ENCODE measurements around the gene SENP2. TPM values are rescaled to one million over a fixed set of nuclear protein-coding genes. Genes with fewer than 3 reads are reported as not detected.

Gene SENP2
- polyA plus RNA-seq (2013): 21.8 and 24.1 TPM in 2 replicates

DNA sequence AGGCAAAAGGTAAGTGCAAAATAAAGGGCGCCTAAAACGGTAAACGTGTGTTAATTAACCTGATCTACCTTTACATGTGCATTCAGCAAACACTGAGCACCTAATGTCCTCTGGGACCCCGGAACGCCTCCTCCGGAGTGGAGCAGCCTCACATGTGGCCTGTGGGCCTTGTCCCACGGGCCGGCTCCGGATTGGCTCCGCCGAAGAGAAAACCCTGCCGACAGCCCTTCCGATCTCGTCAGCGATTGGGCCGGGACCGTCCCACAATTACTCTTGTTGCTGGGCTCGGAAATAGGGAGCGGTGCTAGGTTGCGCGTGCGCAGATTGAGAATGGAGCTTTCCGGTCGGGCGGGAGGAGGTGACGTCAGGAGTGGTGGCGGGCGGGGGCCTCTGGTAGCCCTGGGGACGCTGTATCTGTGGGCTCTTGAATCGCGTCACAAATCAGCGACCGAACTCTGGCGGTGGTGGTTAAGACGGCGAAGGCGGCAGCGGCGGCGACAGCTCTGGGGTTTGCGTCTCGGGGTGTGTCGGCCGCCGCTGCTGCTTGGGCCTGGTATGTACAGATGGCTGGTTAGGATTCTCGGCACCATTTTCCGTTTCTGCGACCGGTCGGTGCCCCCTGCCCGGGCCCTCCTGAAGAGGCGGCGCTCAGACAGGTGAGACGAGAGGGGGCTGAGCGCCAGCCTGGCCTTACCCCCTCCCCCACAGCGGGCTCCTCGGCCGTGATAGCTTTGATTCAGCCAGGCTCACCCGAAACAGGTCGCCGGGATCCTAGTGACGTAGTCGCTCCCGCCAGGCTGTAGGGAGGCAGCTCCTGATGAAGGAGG is at the start of gene SENP2:
Gene SENP2 (plus strand): TSS at position 437 of the 827 bp plus-strand sequence. CDS start 119 bp downstream, at position 556.
- Histone ChIP-seq H3K9me3 (ENCODE audit: insufficient read depth, low read depth, low read length) (peaks cover 1% of the 10 kb centered on the region), H4K8ac (ENCODE audit: low read depth, low read length) (peak within 1 kb of the TSS; percentile 86), H2AFZ (ENCODE audit: insufficient read depth, low read length, poor library complexity) (peak within 1 kb of the TSS; percentile 61), H3K14ac (ENCODE audit: low read length) (peak within 1 kb of the TSS; percentile 33), H3K27ac (ENCODE audit: low read depth, low read length) (peak within 1 kb of the TSS; percentile 52), H3K4ac (ENCODE audit: low read depth, low read length) (no peak within 1 kb of the TSS), H2BK5ac (ENCODE audit: low read depth, low read length, poor library complexity) (peak within 1 kb of the TSS; percentile 29), H4K91ac (ENCODE audit: low read depth, low read length) (peak within 1 kb of the TSS; percentile 33), H2AK5ac (ENCODE audit: low read length) (no peak within 1 kb of the TSS), H3K4me3 (ENCODE audit: low read depth, low read length) (peak within 1 kb of the TSS; percentile 93), H3K23ac (ENCODE audit: low read length) (no peak within 1 kb of the TSS), H2BK120ac (ENCODE audit: insufficient read depth, low read length, poor library complexity) (peak within 1 kb of the TSS; percentile 8), H3K9ac (ENCODE audit: low read length) (peak within 1 kb of the TSS; percentile 77), H3K18ac (ENCODE audit: low read length) (peak within 1 kb of the TSS; percentile 2), H3K79me1 (ENCODE audit: low read length) (peaks cover 5% of the 10 kb centered on the region), H3K27me3 (ENCODE audit: insufficient read depth, low read length) (no peaks in the 10 kb centered on the region), H3K4me1 (ENCODE audit: control insufficient read depth in 1 of 2, insufficient read depth in 2 of 2, low read length in 2 of 2) (peaks cover 0 to 3% of the 10 kb centered on the region in 2 experiments), H4K12ac (ENCODE audit: low read depth, low read length) (peak within 1 kb of the TSS; percentile 60), H3K79me2 (ENCODE audit: control insufficient read depth, insufficient read depth, low read length, poor library complexity) (no peaks in the 10 kb centered on the region), H3K4me2 (ENCODE audit: low read length) (peak within 1 kb of the TSS; percentile 86), H2BK12ac (ENCODE audit: low read length) (no peak within 1 kb of the TSS), H3K36me3 (ENCODE audit: control insufficient read depth in 1 of 2, insufficient read depth in 2 of 2, low read length in 2 of 2) (peaks cover 2 to 3% of the 10 kb centered on the region in 2 experiments)
- no CpG with 5 or more reads among the region's 64 CpGs for WGBS (ENCODE audit: extremely low coverage, insufficient coverage, insufficient read length)
- DNase-seq: peak; percentile 99 to 100

DNA sequence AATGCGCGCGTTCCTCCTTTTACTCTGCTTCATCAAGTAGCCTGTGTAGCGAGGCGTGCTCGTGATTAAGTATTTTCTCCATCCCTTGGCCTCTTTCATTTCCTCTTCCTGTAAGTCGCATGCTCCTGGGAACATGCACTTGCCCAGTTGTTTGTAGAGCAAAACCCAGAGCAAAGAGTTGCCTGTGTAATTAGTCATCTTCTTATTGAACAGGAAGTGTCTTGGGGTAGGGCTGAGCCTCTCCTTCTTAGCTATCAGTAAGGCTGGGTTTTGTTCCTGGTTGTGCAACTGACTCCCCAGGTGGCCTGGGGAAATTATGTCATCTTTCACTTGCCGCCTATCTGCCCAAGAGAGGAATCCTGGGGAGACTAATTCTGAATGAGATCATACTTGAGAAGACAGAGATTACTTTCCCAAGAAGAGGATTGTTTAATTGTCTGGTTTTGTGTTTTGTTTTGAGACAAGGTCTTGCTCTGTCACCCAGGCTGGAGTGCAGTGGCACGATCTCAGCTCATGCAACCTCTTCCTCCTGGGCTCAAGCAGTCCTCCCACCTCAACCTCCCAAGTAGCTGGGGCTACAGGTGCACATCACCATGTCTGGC is 48.6 kb upstream of the SENP2 start:
- Histone ChIP-seq H4K91ac (ENCODE audit: low read depth, low read length) (no peak overlapping the region), H3K79me1 (ENCODE audit: low read length) (no peaks in the 10 kb centered on the region), H4K8ac (ENCODE audit: low read depth, low read length) (no peak overlapping the region), H2BK5ac (ENCODE audit: low read depth, low read length, poor library complexity) (no peak overlapping the region), H3K4me3 (ENCODE audit: low read depth, low read length) (no peak overlapping the region), H3K79me2 (ENCODE audit: control insufficient read depth, insufficient read depth, low read length, poor library complexity) (peaks cover 2% of the 10 kb centered on the region), H3K4me2 (ENCODE audit: low read length) (no peak overlapping the region), H3K36me3 (ENCODE audit: control insufficient read depth in 1 of 2, insufficient read depth in 2 of 2, low read length in 2 of 2) (no peaks in the 10 kb centered on the region), H2BK12ac (ENCODE audit: low read length) (no peak overlapping the region), H3K9me3 (ENCODE audit: insufficient read depth, low read depth, low read length) (no peaks in the 10 kb centered on the region), H3K27ac (ENCODE audit: low read depth, low read length) (no peak overlapping the region), H2AK5ac (ENCODE audit: low read length) (no peak overlapping the region), H3K4ac (ENCODE audit: low read depth, low read length) (no peak overlapping the region), H2AFZ (ENCODE audit: insufficient read depth, low read length, poor library complexity) (no peak overlapping the region), H2BK120ac (ENCODE audit: insufficient read depth, low read length, poor library complexity) (no peak overlapping the region), H3K23ac (ENCODE audit: low read length) (peak overlapping the region; percentile 7), H3K9ac (ENCODE audit: low read length) (no peak overlapping the region), H3K18ac (ENCODE audit: low read length) (no peak overlapping the region), H4K12ac (ENCODE audit: low read depth, low read length) (no peak overlapping the region), H3K14ac (ENCODE audit: low read length) (no peak overlapping the region), H3K27me3 (ENCODE audit: insufficient read depth, low read length) (no peaks in the 10 kb centered on the region), H3K4me1 (ENCODE audit: control insufficient read depth in 1 of 2, insufficient read depth in 2 of 2, low read length in 2 of 2) (peaks cover 0 to 2% of the 10 kb centered on the region in 2 experiments)
- no CpG with 5 or more reads among the region's 9 CpGs for WGBS (ENCODE audit: extremely low coverage, insufficient coverage, insufficient read length)
- peak in 1 of 2 donors; percentile 26 for DNase-seq

DNA sequence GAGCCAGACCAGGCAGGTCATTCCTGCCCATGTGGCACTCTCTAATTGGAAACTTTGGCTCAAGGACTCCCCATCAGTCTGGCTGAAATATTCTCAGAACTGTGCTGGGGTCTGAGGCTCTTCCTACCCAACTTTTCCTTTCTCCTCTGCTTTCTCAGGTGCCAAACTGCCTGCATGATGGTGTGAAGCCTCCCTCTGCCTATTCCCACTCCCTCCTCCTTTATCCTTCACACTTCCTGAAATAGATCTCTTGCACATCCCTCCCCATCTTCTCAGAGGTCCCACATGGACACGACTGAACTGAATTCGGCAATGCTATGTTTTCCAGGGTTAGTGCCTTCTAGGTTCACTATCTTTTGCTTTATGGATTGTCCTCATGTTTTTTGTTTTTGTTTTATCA is 46.2 kb upstream of the SENP2 start:
- no peak overlapping the region for H3K23ac ChIP-seq (ENCODE audit: low read length)
- H2AFZ ChIP-seq (ENCODE audit: insufficient read depth, low read length, poor library complexity): no peak overlapping the region
- H3K4me2 ChIP-seq (ENCODE audit: low read length): no peak overlapping the region
- WGBS (ENCODE audit: extremely low coverage, insufficient coverage, insufficient read length): no CpG with 5 or more reads among the region's 2 CpGs
- H3K79me1 ChIP-seq (ENCODE audit: low read length): no peaks in the 10 kb centered on the region
- no peaks in the 10 kb centered on the region for H3K9me3 ChIP-seq (ENCODE audit: insufficient read depth, low read depth, low read length)
- no peak overlapping the region for H3K14ac ChIP-seq (ENCODE audit: low read length)
- no peak overlapping the region for H2BK5ac ChIP-seq (ENCODE audit: low read depth, low read length, poor library complexity)
- H3K79me2 ChIP-seq (ENCODE audit: control insufficient read depth, insufficient read depth, low read length, poor library complexity): peaks cover 2% of the 10 kb centered on the region
- peaks cover 0 to 2% of the 10 kb centered on the region in 2 experiments for H3K4me1 ChIP-seq (ENCODE audit: control insufficient read depth in 1 of 2, insufficient read depth in 2 of 2, low read length in 2 of 2)
- H4K12ac ChIP-seq (ENCODE audit: low read depth, low read length): no peak overlapping the region
- no peak overlapping the region for H4K91ac ChIP-seq (ENCODE audit: low read depth, low read length)
- no peaks in the 10 kb centered on the region for H3K36me3 ChIP-seq (ENCODE audit: control insufficient read depth in 1 of 2, insufficient read depth in 2 of 2, low read length in 2 of 2)
- no peak overlapping the region for H2AK5ac ChIP-seq (ENCODE audit: low read length)
- peak overlapping the region; percentile 22 for H3K9ac ChIP-seq (ENCODE audit: low read length)
- H2BK120ac ChIP-seq (ENCODE audit: insufficient read depth, low read length, poor library complexity): no peak overlapping the region
- H3K18ac ChIP-seq (ENCODE audit: low read length): no peak overlapping the region
- no peak overlapping the region for H3K27ac ChIP-seq (ENCODE audit: low read depth, low read length)
- no peak overlapping the region for H3K4ac ChIP-seq (ENCODE audit: low read depth, low read length)
- H2BK12ac ChIP-seq (ENCODE audit: low read length): no peak overlapping the region
- no peak overlapping the region for H4K8ac ChIP-seq (ENCODE audit: low read depth, low read length)
- H3K4me3 ChIP-seq (ENCODE audit: low read depth, low read length): no peak overlapping the region
- H3K27me3 ChIP-seq (ENCODE audit: insufficient read depth, low read length): no peaks in the 10 kb centered on the region
- DNase-seq: no peak

DNA sequence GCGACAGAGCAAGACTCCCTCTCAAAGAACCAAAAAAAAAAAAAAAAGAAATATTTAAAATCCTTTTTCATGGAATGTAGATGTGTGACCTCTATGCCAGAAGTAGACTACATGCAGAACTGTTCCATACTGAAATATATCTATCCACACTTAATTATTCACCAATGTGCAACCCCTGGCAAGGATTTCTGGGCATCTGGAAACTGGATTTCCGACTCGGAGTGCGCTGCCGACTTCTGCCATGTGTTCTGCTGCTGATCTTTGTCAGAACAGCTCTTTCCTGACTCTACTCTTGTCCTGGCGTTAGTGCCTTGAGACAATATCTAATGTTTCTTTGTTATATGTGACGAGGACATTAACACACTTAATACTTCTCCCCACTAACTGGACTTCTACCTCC is 45.4 kb upstream of the SENP2 start:
- H3K27me3 ChIP-seq (ENCODE audit: insufficient read depth, low read length): no peaks in the 10 kb centered on the region
- no peak overlapping the region for H3K4me2 ChIP-seq (ENCODE audit: low read length)
- no peaks in the 10 kb centered on the region for H3K79me1 ChIP-seq (ENCODE audit: low read length)
- H3K27ac ChIP-seq (ENCODE audit: low read depth, low read length): no peak overlapping the region
- no peak overlapping the region for H4K8ac ChIP-seq (ENCODE audit: low read depth, low read length)
- no peak overlapping the region for H2BK120ac ChIP-seq (ENCODE audit: insufficient read depth, low read length, poor library complexity)
- H3K14ac ChIP-seq (ENCODE audit: low read length): no peak overlapping the region
- no peak overlapping the region for H4K91ac ChIP-seq (ENCODE audit: low read depth, low read length)
- H3K9ac ChIP-seq (ENCODE audit: low read length): no peak overlapping the region
- H3K23ac ChIP-seq (ENCODE audit: low read length): no peak overlapping the region
- H3K4me1 ChIP-seq (ENCODE audit: control insufficient read depth in 1 of 2, insufficient read depth in 2 of 2, low read length in 2 of 2): peaks cover 2% of the 10 kb centered on the region in 2 experiments
- H4K12ac ChIP-seq (ENCODE audit: low read depth, low read length): no peak overlapping the region
- H3K18ac ChIP-seq (ENCODE audit: low read length): no peak overlapping the region
- no peaks in the 10 kb centered on the region for H3K36me3 ChIP-seq (ENCODE audit: control insufficient read depth in 1 of 2, insufficient read depth in 2 of 2, low read length in 2 of 2)
- H3K4ac ChIP-seq (ENCODE audit: low read depth, low read length): no peak overlapping the region
- H3K79me2 ChIP-seq (ENCODE audit: control insufficient read depth, insufficient read depth, low read length, poor library complexity): peaks cover 2% of the 10 kb centered on the region
- H2AFZ ChIP-seq (ENCODE audit: insufficient read depth, low read length, poor library complexity): no peak overlapping the region
- no peak overlapping the region for H2AK5ac ChIP-seq (ENCODE audit: low read length)
- no peak overlapping the region for H3K4me3 ChIP-seq (ENCODE audit: low read depth, low read length)
- H2BK5ac ChIP-seq (ENCODE audit: low read depth, low read length, poor library complexity): no peak overlapping the region
- H3K9me3 ChIP-seq (ENCODE audit: insufficient read depth, low read depth, low read length): no peaks in the 10 kb centered on the region
- H2BK12ac ChIP-seq (ENCODE audit: low read length): no peak overlapping the region
- no peak for DNase-seq
- WGBS (ENCODE audit: extremely low coverage, insufficient coverage, insufficient read length): no CpG with 5 or more reads among the region's 7 CpGs
